ENCODE results near the gene MAPK12. TPM values are rescaled to one million over a fixed set of nuclear protein-coding genes. Genes with fewer than 3 reads are reported as not detected.
A peak's percentile ranks its signal among the peaks of the same experiment; 100 is the strongest.

MAPK12 gene
- total RNA-seq, 1 donor from 2014 or later = 12.4 TPM

- no peak for DNase-seq (ENCODE audit: low read depth)
- TF ChIP-seq CTCF (IDR thresholded peaks at IDR 0.05; ENCODE audit: insufficient read depth, low read length, severe bottlenecking) = no peak
- H3K36me3 ChIP-seq (ENCODE audit: control insufficient read depth, insufficient read depth, low read length) = peaks cover 31% of the 10 kb centered on the region
- H3K27me3 ChIP-seq (ENCODE audit: control insufficient read depth, insufficient read depth, low read length) = no peaks in the 10 kb centered on the region
- H3K4me3 ChIP-seq (ENCODE audit: low read depth, low read length) = no peak overlapping the region
- FAIRE-seq = no peak
Measured at GRCh38 chr22:50216055-50216683, 45.3 kb downstream of the MAPK12 start.

GRCh38 chr22:50215297-50216054 lies 46.0 kb downstream of the MAPK12 start:
- FAIRE-seq = no peak
- Histone ChIP-seq H3K36me3 (ENCODE audit: control insufficient read depth, insufficient read depth, low read length) (peaks cover 33% of the 10 kb centered on the region), H3K4me3 (ENCODE audit: low read depth, low read length) (no peak overlapping the region), H3K27me3 (ENCODE audit: control insufficient read depth, insufficient read depth, low read length) (no peaks in the 10 kb centered on the region)
- DNase-seq (ENCODE audit: low read depth) = no peak
- no peak for TF ChIP-seq CTCF (IDR thresholded peaks at IDR 0.05; ENCODE audit: insufficient read depth, low read length, severe bottlenecking)

- Histone ChIP-seq H3K27me3 (ENCODE audit: control insufficient read depth, insufficient read depth, low read length) (no peaks in the 10 kb centered on the region), H3K4me3 (ENCODE audit: low read depth, low read length) (no peak overlapping the region), H3K36me3 (ENCODE audit: control insufficient read depth, insufficient read depth, low read length) (peaks cover 37% of the 10 kb centered on the region)
- DNase-seq (ENCODE audit: low read depth) (no peak), FAIRE-seq (no peak)
- TF ChIP-seq CTCF (IDR thresholded peaks at IDR 0.05; ENCODE audit: insufficient read depth, low read length, severe bottlenecking) = no peak
Measured at GRCh38 chr22:50213263-50213662, 48.2 kb downstream of the MAPK12 start.

- H3K36me3 ChIP-seq (ENCODE audit: control insufficient read depth, insufficient read depth, low read length) = peaks cover 35% of the 10 kb centered on the region
- FAIRE-seq (peak; percentile 89), DNase-seq (ENCODE audit: low read depth) (peak; percentile 32)
- TF ChIP-seq CTCF (IDR thresholded peaks at IDR 0.05; ENCODE audit: insufficient read depth, low read length, severe bottlenecking) = no peak
- no peaks in the 10 kb centered on the region for H3K27me3 ChIP-seq (ENCODE audit: control insufficient read depth, insufficient read depth, low read length)
- H3K4me3 ChIP-seq (ENCODE audit: low read depth, low read length) = no peak overlapping the region
Measured at GRCh38 chr22:50211147-50211546, 50.3 kb downstream of the MAPK12 start.

GRCh38 chr22:50210378-50211139 lies 50.9 kb downstream of the MAPK12 start:
- Histone ChIP-seq H3K27me3 (ENCODE audit: control insufficient read depth, insufficient read depth, low read length) (no peaks in the 10 kb centered on the region), H3K4me3 (ENCODE audit: low read depth, low read length) (no peak overlapping the region), H3K36me3 (ENCODE audit: control insufficient read depth, insufficient read depth, low read length) (peaks cover 31% of the 10 kb centered on the region)
- no peak for TF ChIP-seq CTCF (IDR thresholded peaks at IDR 0.05; ENCODE audit: insufficient read depth, low read length, severe bottlenecking)
- DNase-seq (ENCODE audit: low read depth) (no peak), FAIRE-seq (no peak)

Measured in bronchial epithelial cell (primary cell).